GM23248 (cell line): Measurements from ENCODE around the gene PI4KA. TPM values are rescaled to one million over a fixed set of nuclear protein-coding genes. Genes with fewer than 3 reads are reported as not detected.

Experiments
- DNase-seq: peaks from one replicate; pipeline ENCODE4 v3.0.0-alpha.2; 2015
- H2AFZ ChIP-seq: fragments of 200-600 bp; sonication (generic); 2 replicates; pipeline ENCODE4 v1.6.1; 2016; ENCODE audit warnings: antibody characterized with exemption
- H3F3A ChIP-seq: fragments of 200-600 bp; sonication (generic); 2 replicates; pipeline ENCODE4 v1.6.1; 2016; ENCODE audit warnings: mild to moderate bottlenecking, antibody characterized with exemption, mixed run types; ENCODE audit not compliant: insufficient read depth
- H3K27ac ChIP-seq: fragments of 200-600 bp; sonication (generic); 2 replicates; pipeline ENCODE4 v1.5.1; 2016; ENCODE audit warnings: mild to moderate bottlenecking
- H3K27me3 ChIP-seq: fragments of 200-600 bp; sonication (generic); replicated peaks from 2 replicates; pipeline ENCODE4 v1.6.1; 2016; ENCODE audit warnings: mild to moderate bottlenecking; ENCODE audit not compliant: insufficient read depth
- H3K36me3 ChIP-seq: fragments of 200-600 bp; sonication (generic); 2 replicates; pipeline ENCODE4 v1.6.1; 2016; ENCODE audit warnings: low read depth, mild to moderate bottlenecking
- H3K4me1 ChIP-seq: fragments of 200-600 bp; sonication (generic); 2 replicates; pipeline ENCODE4 v1.6.1; 2016; ENCODE audit warnings: mild to moderate bottlenecking; ENCODE audit not compliant: insufficient read depth
- H3K4me2 ChIP-seq: fragments of 200-600 bp; sonication (generic); one replicate; pipeline ENCODE4 v1.6.1; 2016; ENCODE audit warnings: mild to moderate bottlenecking; ENCODE audit not compliant: unreplicated experiment
- H3K4me3 ChIP-seq: fragments of 200-600 bp; sonication (generic); 2 replicates; pipeline ENCODE4 v1.5.1; 2016; ENCODE audit warnings: mild to moderate bottlenecking
- H3K79me2 ChIP-seq: fragments of 200-600 bp; sonication (generic); 2 replicates; pipeline ENCODE4 v1.6.1; 2016; ENCODE audit warnings: mild to moderate bottlenecking; ENCODE audit not compliant: insufficient read depth
- H3K9ac ChIP-seq: fragments of 200-600 bp; sonication (generic); 2 replicates; pipeline ENCODE4 v1.6.1; 2016; ENCODE audit warnings: mild to moderate bottlenecking
- H3K9me2 ChIP-seq: fragments of 200-600 bp; sonication (generic); 2 replicates; pipeline ENCODE4 v1.6.1; 2016; ENCODE audit warnings: mixed run types, mild to moderate bottlenecking, moderate library complexity; ENCODE audit not compliant: insufficient read depth
- H3K9me3 ChIP-seq: fragments of 200-600 bp; sonication (generic); one replicate; pipeline ENCODE4 v1.6.1; 2017; ENCODE audit warnings: low read depth
- H4K20me1 ChIP-seq: fragments of 200-600 bp; sonication (generic); 2 replicates; pipeline ENCODE4 v1.6.0; 2016; ENCODE audit not compliant: insufficient read depth
- EZH2 ChIP-seq: fragments of 200-600 bp; sonication (generic); IDR thresholded peaks from 2 replicates; pipeline ENCODE4 v1.6.1; 2018; ENCODE audit warnings: antibody characterized with exemption, mild to moderate bottlenecking; ENCODE audit not compliant: insufficient read depth, poor library complexity, severe bottlenecking
- EZH2phosphoT487 ChIP-seq: fragments of 200-600 bp; sonication (generic); IDR thresholded peaks from 2 replicates; pipeline ENCODE4 v1.6.1; 2018; ENCODE audit warnings: antibody characterized with exemption, moderate library complexity, mild to moderate bottlenecking, low read depth; ENCODE audit not compliant: insufficient read depth
- WGBS, 2 experiments: methylation state at CpG; one replicate each; pipeline ENCODE4 v1.1.6; 2015 to 2017; ENCODE audit warnings: low lambda C conversion rate in 2 of 2, low coverage in 1 of 2; ENCODE audit errors: missing lambda C conversion rate in 2 of 2; 5-methylcytosine and 5-hydroxymethylcytosine counted together
- in situ Hi-C: fragments of 300-500 bp; cut with MboI; formaldehyde crosslinking; loops from 2 replicates; pipeline ENCODE4 v1.15.0; 2020
- polyA plus RNA-seq: library from polyadenylated mRNA; unstranded; fragments of >200 nt; fragmentation: Nextera tagmentation; extraction: Ambion mirVana; gene quantifications from 2 replicates; pipeline ENCODE4 v1.2.1, GENCODE V29; 2016
- total RNA-seq: library from RNA; depleted of rRNA; stranded (reverse); fragments of >200 nt; shearing (Covaris generic); gene quantifications from 2 replicates; pipeline ENCODE4 v1.2.3, GENCODE V29; 2014

Gene PI4KA
- total and polyA plus RNA-seq, 2 experiments from 2014 or later = 31.1 to 34.5 TPM

- DNase-seq = peak; percentile 87
- no peak overlapping the region for H3K9ac ChIP-seq
- no peak overlapping the region for H3K4me3 ChIP-seq
- peaks cover 14% of the 10 kb centered on the region for H3K36me3 ChIP-seq
- H3K9me3 ChIP-seq = no peaks in the 10 kb centered on the region
- peaks cover 9% of the 10 kb centered on the region for H3K4me1 ChIP-seq
- TF ChIP-seq EZH2phosphoT487 (no peak), EZH2 (no peak)
- H3K27ac ChIP-seq = peak overlapping the region; percentile 35; the same call in 1 of the 2 replicates
- H2AFZ ChIP-seq = 0 out of 2 replicates have a peak overlapping the region, but pooled peaks have one; percentile 28
- no peak overlapping the region for H3K4me2 ChIP-seq
- no peaks in the 10 kb centered on the region for H3K27me3 ChIP-seq
- in situ Hi-C loops = no loop called here
- peaks cover 4% of the 10 kb centered on the region; the same call in 1 of the 2 replicates for H3F3A ChIP-seq
- H3K9me2 ChIP-seq = no peaks in the 10 kb centered on the region
- no peaks in the 10 kb centered on the region for H3K79me2 ChIP-seq
- 47 to 49% methylated on average over 10 of the region's 10 CpGs for WGBS, 2 experiments
- H4K20me1 ChIP-seq = no peaks in the 10 kb centered on the region
These were observed 27.1 kb upstream of the PI4KA start for GRCh38 chr22:20885557-20886323.

GRCh38 chr22:20885017-20885556 is 26.5 kb upstream of the PI4KA start:
- Histone ChIP-seq H3K4me3 (no peak overlapping the region), H3K27ac (no peak overlapping the region), H3F3A (peaks cover 8% of the 10 kb centered on the region; the same call in 1 of the 2 replicates), H3K9me2 (no peaks in the 10 kb centered on the region), H2AFZ (no peak overlapping the region), H3K4me2 (no peak overlapping the region), H3K27me3 (no peaks in the 10 kb centered on the region), H3K4me1 (peaks cover 9% of the 10 kb centered on the region), H3K9me3 (no peaks in the 10 kb centered on the region), H4K20me1 (no peaks in the 10 kb centered on the region), H3K79me2 (no peaks in the 10 kb centered on the region), H3K9ac (no peak overlapping the region), H3K36me3 (peaks cover 14% of the 10 kb centered on the region)
- 82% methylated on average over 8 of the region's 8 CpGs for WGBS, 2 experiments
- no peak for DNase-seq
- in situ Hi-C loops = no loop called here
- TF ChIP-seq EZH2 (no peak), EZH2phosphoT487 (no peak)

GRCh38 chr22:20884454-20884853 is 25.8 kb upstream of the PI4KA start:
- no peak overlapping the region for H2AFZ ChIP-seq
- TF ChIP-seq EZH2phosphoT487 (no peak), EZH2 (no peak)
- H4K20me1 ChIP-seq = no peaks in the 10 kb centered on the region
- H3K27ac ChIP-seq = no peak overlapping the region
- H3K4me3 ChIP-seq = no peak overlapping the region
- H3K4me2 ChIP-seq = no peak overlapping the region
- in situ Hi-C loops = no loop called here
- no peak for DNase-seq
- no peaks in the 10 kb centered on the region for H3K79me2 ChIP-seq
- H3K9ac ChIP-seq = no peak overlapping the region
- H3F3A ChIP-seq = peaks cover 8% of the 10 kb centered on the region; the same call in 1 of the 2 replicates
- peaks cover 14% of the 10 kb centered on the region for H3K36me3 ChIP-seq
- 53 to 60% methylated on average over 4 of the region's 4 CpGs for WGBS, 2 experiments
- no peaks in the 10 kb centered on the region for H3K9me2 ChIP-seq
- H3K4me1 ChIP-seq = peaks cover 9% of the 10 kb centered on the region
- H3K27me3 ChIP-seq = no peaks in the 10 kb centered on the region
- H3K9me3 ChIP-seq = no peaks in the 10 kb centered on the region

GRCh38 chr22:20882855-20883254 is 24.2 kb upstream of the PI4KA start:
- Histone ChIP-seq H3K9ac (no peak overlapping the region), H3K9me3 (no peaks in the 10 kb centered on the region), H3K79me2 (no peaks in the 10 kb centered on the region), H3K27me3 (no peaks in the 10 kb centered on the region), H3K36me3 (peaks cover 3% of the 10 kb centered on the region), H3K27ac (no peak overlapping the region), H3K4me3 (no peak overlapping the region), H3K4me1 (peaks cover 9% of the 10 kb centered on the region), H3K4me2 (no peak overlapping the region), H3K9me2 (no peaks in the 10 kb centered on the region), H4K20me1 (no peaks in the 10 kb centered on the region), H2AFZ (no peak overlapping the region), H3F3A (peaks cover 8% of the 10 kb centered on the region; the same call in 1 of the 2 replicates)
- in situ Hi-C loops = no loop called here
- 96 to 97% methylated on average over 6 of the region's 6 CpGs for WGBS, 2 experiments
- TF ChIP-seq EZH2 (no peak), EZH2phosphoT487 (no peak)
- no peak for DNase-seq
